Heart left ventricle (tissue), 13 donors: ENCODE results near the gene PTGFRN.

Experiments
- CTCF ChIP-seq, 12 donors: fragments of 200-600 bp; sonication (generic) in 4 of 12; IDR thresholded peaks; one replicate each; pipeline versions ENCODE4 v1.5.0 to v1.8.0; 2018 to 2022; ENCODE audit warnings: antibody characterized with exemption in 12 of 12, mild to moderate bottlenecking in 5 of 12
- POLR2A ChIP-seq, 2 donors: fragments of 450-650 bp; IDR thresholded peaks; one replicate each; pipeline ENCODE4 v1.6.1; 2017; ENCODE audit warnings: antibody characterized with exemption in 2 of 2, mild to moderate bottlenecking in 2 of 2, moderate library complexity in 2 of 2
- donor health status: ischemic (EF 13 %, LVEDD 7.1; RV severe dilation, severe dysfunction).
- donor health status: DM: no; HTN: yes; CAD: no.
- donor health status: DM: no; HTN: no; CAD: no.
- donor health status: ischemic (EF 25% LVEDD 6.9; RV normal size, moderate dysfunction).
- donor health status: ischemic (EF 25% LVEDD 5.7; RV mildly dilated, moderate dysfunction).
- donor health status: ischemic (EF 35%, LVEDD 5.7; RV mildly dilated, moderate dysfunction).
- donor health status: nonischemic (EF 11% LVEDD 7.7; RV severe dilation, severe dysfunction).
- donor health status: DM: yes; HTN: yes; CAD: no.
- donor health status: PGD.
- donor health status: ischemic (EF 29% LVEDD 5.4; RV normal size, mild dysfunction).
- donor health status: nonischemic (EF 23%, LVEDD 6.1; RV moderate dilation, normal function).

GRCh38 chr1:116921301-116921885 lies 11.7 kb downstream of the PTGFRN start:
- no peak for TF ChIP-seq CTCF (IDR thresholded peaks at IDR 0.05)
- no peak for TF ChIP-seq POLR2A (IDR thresholded peaks at IDR 0.05)
